Measurements from ENCODE around the gene EYA4. TPM values are rescaled to one million over a fixed set of nuclear protein-coding genes. Genes with fewer than 3 reads are reported as not detected.

Gene EYA4
- total and polyA plus RNA-seq, 10 donors, result 0.03 to 2.6 (median 1.3) TPM

DNA sequence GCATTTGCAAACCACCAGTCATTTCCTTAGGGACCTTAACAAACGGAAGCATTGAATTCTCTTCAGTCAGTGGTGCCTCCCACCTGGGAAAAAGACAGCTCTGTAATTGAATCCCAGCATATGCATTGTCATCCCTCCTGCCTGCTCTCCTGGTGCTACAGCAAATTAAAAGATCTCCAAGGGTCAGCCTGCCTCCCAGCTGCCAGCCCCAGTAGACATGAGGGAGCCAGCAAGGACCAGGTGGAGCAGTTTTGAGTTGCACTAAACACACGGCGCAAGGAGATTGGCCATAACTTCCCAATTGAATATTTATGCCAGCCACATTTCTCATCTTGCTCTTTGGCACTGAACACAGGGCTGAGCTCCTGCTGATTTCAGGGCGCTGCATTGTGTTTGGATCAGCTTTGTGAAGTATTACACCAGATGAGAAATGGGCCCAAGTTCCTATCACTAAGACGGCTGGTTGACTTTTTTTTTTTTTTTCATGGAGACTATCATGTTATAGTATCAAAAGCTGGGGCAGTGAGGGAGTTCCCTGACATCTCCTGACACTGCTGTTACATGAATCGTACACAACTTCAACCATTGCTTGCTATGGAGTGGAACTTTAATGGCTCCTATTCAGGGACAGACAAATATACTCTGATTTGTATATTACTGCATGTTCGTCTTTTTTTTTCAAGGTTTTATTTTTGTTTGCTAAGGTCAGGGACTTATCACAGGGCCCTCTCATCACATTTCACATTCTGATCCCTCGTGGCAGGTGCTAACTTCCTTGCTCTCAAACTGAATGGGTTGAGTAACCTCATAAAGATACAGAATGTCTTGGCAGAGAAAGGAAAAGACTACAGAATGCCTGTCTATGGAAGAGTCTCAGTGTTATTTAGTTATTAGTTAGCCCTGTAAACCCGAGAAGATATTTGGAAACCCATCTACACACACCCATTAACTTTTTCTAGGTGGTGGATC lies 191.1 kb downstream of the EYA4 start:
- no peak overlapping the region for H3K4me3 ChIP-seq
- WGBS, 5 donors, result 71 to 86% (median 74%) methylated on average over 9 of the region's 9 CpGs
- no peak overlapping the region for H3K27ac ChIP-seq
- no peak for DNase-seq
- H3K36me3 ChIP-seq, result no peaks in the 10 kb centered on the region
- TF ChIP-seq POLR2AphosphoS5 (IDR thresholded peaks at IDR 0.05) (no peak), POLR2A (IDR thresholded peaks at IDR 0.05) (no peak)
- TF ChIP-seq, protein P1, sequence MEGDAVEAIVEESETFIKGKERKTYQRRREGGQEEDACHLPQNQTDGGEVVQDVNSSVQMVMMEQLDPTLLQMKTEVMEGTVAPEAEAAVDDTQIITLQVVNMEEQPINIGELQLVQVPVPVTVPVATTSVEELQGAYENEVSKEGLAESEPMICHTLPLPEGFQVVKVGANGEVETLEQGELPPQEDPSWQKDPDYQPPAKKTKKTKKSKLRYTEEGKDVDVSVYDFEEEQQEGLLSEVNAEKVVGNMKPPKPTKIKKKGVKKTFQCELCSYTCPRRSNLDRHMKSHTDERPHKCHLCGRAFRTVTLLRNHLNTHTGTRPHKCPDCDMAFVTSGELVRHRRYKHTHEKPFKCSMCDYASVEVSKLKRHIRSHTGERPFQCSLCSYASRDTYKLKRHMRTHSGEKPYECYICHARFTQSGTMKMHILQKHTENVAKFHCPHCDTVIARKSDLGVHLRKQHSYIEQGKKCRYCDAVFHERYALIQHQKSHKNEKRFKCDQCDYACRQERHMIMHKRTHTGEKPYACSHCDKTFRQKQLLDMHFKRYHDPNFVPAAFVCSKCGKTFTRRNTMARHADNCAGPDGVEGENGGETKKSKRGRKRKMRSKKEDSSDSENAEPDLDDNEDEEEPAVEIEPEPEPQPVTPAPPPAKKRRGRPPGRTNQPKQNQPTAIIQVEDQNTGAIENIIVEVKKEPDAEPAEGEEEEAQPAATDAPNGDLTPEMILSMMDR (IDR thresholded peaks at IDR 0.05 in 8 of 11, conservative IDR thresholded peaks at IDR 0.05 in 3 of 11), result no peak
- no peaks in the 10 kb centered on the region for H3K4me1 ChIP-seq
- no peaks in the 10 kb centered on the region for H3K27me3 ChIP-seq (replicated peaks in 1 of 7)
- intact Hi-C loops (cut with DNase I; ENCODE audit: low total_unique reads), result no loop called here
- no peaks in the 10 kb centered on the region for H3K9me3 ChIP-seq

DNA sequence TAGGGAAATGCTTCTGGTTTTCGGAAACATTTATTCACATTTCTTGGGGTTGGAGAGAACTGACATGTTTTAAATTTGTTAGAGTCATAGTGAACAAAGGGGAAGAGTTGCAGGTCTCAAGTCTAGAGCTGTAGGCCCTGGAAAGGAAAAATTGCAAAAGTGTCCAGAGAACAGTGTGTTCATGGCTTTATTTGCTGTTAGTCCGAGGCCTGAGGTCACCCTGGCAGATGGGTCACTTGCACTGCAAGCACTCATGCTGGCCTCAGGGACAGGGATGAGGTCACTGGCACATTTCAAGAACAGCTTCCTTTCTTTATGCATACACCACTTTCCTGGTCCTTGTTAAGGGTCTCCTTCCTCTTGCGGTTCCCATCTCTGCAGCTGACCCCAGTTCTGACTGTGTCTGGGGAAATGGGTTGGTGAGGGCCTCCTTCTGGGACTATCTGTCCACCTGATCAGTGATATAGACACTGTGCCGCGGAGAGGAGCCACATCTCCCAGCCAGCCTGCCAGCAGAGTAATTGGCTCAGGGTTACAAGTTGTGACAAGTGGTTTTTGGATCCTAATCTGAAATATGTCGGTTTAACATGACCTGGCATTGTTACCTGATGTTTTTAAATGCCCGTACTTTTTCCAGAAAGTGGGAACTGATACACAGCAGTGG lies 194.0 kb downstream of the EYA4 start:
- H3K4me1 ChIP-seq, result no peaks in the 10 kb centered on the region
- intact Hi-C loops (cut with DNase I; ENCODE audit: low total_unique reads), result no loop called here
- H3K9me3 ChIP-seq, result no peaks in the 10 kb centered on the region
- H3K27me3 ChIP-seq (replicated peaks in 1 of 7), result no peaks in the 10 kb centered on the region
- H3K27ac ChIP-seq, result no peak overlapping the region
- DNase-seq, result no peak
- WGBS, 5 donors, result 47 to 61% (median 54%) methylated on average over 7 of the region's 7 CpGs
- H3K4me3 ChIP-seq, result no peak overlapping the region
- no peaks in the 10 kb centered on the region for H3K36me3 ChIP-seq
- TF ChIP-seq, protein P1 (IDR thresholded peaks at IDR 0.05 in 8 of 11, conservative IDR thresholded peaks at IDR 0.05 in 3 of 11), result no peak
- TF ChIP-seq POLR2AphosphoS5 (IDR thresholded peaks at IDR 0.05), result peak in 1 of 3 donors; percentile 12
- no peak for TF ChIP-seq POLR2A (IDR thresholded peaks at IDR 0.05)

DNA sequence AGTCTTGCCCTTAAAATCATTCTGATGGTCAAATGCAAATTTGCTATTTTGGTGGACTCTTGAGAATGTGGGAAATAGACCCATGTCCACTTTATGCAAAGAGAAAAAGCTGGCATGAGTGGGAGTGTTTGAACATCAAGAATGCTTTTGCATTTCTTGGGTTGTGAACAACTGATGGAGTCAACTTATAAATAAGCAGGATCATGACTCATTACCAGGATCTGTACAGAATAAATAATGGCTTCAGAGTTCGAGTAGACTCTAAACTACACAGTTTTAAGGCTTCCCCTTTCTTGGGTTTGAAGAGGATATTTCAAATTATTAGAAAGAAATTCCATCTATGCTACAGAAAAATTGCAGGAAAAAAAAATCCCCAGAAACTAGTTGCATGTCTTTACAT lies 195.5 kb downstream of the EYA4 start:
- H3K36me3 ChIP-seq, result no peaks in the 10 kb centered on the region
- H3K4me3 ChIP-seq, result no peak overlapping the region
- H3K27ac ChIP-seq, result no peak overlapping the region
- H3K4me1 ChIP-seq, result no peaks in the 10 kb centered on the region
- no peaks in the 10 kb centered on the region for H3K27me3 ChIP-seq (replicated peaks in 1 of 7)
- H3K9me3 ChIP-seq, result no peaks in the 10 kb centered on the region
- intact Hi-C loops (cut with DNase I; ENCODE audit: low total_unique reads), result no loop called here
- no peak for TF ChIP-seq POLR2AphosphoS5 (IDR thresholded peaks at IDR 0.05)
- 26 to 57% (median 34%) methylated on average over 1 of the region's 1 CpG for WGBS, 5 donors
- DNase-seq, result no peak

DNA sequence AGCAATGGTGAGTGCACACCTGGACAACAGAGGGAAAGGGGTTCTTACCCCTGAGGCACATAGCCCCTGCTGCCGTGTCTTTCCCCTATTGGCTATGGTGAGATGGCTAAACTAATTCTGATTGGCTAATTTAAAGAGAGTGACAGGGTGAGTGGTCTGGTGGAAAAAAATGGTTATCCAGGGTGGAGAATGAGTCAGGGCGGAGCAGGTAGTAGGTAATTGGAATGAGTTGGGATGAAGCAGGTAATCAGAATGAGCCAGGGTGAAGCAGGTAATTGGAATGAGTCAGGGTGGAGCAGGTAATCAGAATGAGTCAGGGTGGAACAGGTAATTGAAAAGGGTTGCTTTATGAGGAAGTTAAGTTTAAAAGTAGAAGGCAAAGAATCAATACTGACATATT lies 200.3 kb downstream of the EYA4 start:
- Histone ChIP-seq H3K4me1 (no peaks in the 10 kb centered on the region), H3K27me3 (replicated peaks in 1 of 7) (no peaks in the 10 kb centered on the region), H3K4me3 (no peak overlapping the region), H3K27ac (no peak overlapping the region), H3K9me3 (no peaks in the 10 kb centered on the region), H3K36me3 (no peaks in the 10 kb centered on the region)
- DNase-seq, result no peak
- TF ChIP-seq POLR2A (IDR thresholded peaks at IDR 0.05), result no peak
- TF ChIP-seq POLR2AphosphoS5 (IDR thresholded peaks at IDR 0.05), result no peak
- TF ChIP-seq, protein P1 (IDR thresholded peaks at IDR 0.05 in 8 of 11, conservative IDR thresholded peaks at IDR 0.05 in 3 of 11), result no peak
- intact Hi-C loops (cut with DNase I; ENCODE audit: low total_unique reads), result no loop called here
- WGBS, 5 donors, result 83 to 96% (median 86%) methylated on average over 2 of the region's 2 CpGs
